DOHH2 (cell line): Measurements from ENCODE around the gene STOML3.

Experiments used
- H3F3A ChIP-seq: fragments of 200-600 bp; sonication (generic), shearing (Covaris generic); 2 replicates; pipeline ENCODE4 v1.6.0; 2016; ENCODE audit warnings: antibody characterized with exemption, mild to moderate bottlenecking; ENCODE audit not compliant: control insufficient read depth, insufficient read depth
- H3K27ac ChIP-seq: fragments of 200-600 bp; sonication (generic); 2 replicates; pipeline ENCODE4 v1.5.1; 2014; ENCODE audit warnings: low read depth, mild to moderate bottlenecking, low read length, moderate library complexity
- H3K27me3 ChIP-seq: fragments of 200-600 bp; sonication (generic); 2 replicates; pipeline ENCODE4 v1.6.1; 2014; ENCODE audit warnings: mild to moderate bottlenecking, low read length, mixed read lengths; ENCODE audit not compliant: control insufficient read depth
- H3K36me3 ChIP-seq: fragments of 200-600 bp; sonication (generic); 2 replicates; pipeline ENCODE4 v1.6.1; 2014; ENCODE audit warnings: mild to moderate bottlenecking, low read length, moderate library complexity, mixed read lengths; ENCODE audit not compliant: control insufficient read depth
- H3K4me1 ChIP-seq: fragments of 200-600 bp; sonication (generic); 2 replicates; pipeline ENCODE4 v1.6.1; 2014; ENCODE audit warnings: mild to moderate bottlenecking, low read length, mixed read lengths; ENCODE audit not compliant: control insufficient read depth
- H3K4me2 ChIP-seq: fragments of 200-600 bp; sonication (generic); 2 replicates; pipeline ENCODE4 v1.6.0; 2014; ENCODE audit warnings: mild to moderate bottlenecking, low read length, moderate library complexity
- H3K4me3 ChIP-seq: fragments of 200-600 bp; sonication (generic); 2 replicates; pipeline ENCODE4 v1.5.1; 2014; ENCODE audit warnings: mild to moderate bottlenecking, low read length, mixed read lengths
- H3K79me2 ChIP-seq: fragments of 200-600 bp; sonication (generic); 2 replicates; pipeline ENCODE4 v1.6.1; 2014; ENCODE audit warnings: mild to moderate bottlenecking, low read length, mixed read lengths; ENCODE audit not compliant: control insufficient read depth
- H3K9me2 ChIP-seq: fragments of 200-600 bp; sonication (generic); replicated peaks from 2 replicates; pipeline ENCODE4 v1.6.1; 2014; ENCODE audit warnings: mild to moderate bottlenecking, low read length, mixed read lengths; ENCODE audit not compliant: control insufficient read depth
- H3K9me3 ChIP-seq: fragments of 200-600 bp; sonication (generic); 2 replicates; pipeline ENCODE4 v1.6.1; 2014; ENCODE audit warnings: antibody characterized with exemption, low read length, mixed read lengths; ENCODE audit not compliant: control insufficient read depth, insufficient read depth
- H4K20me1 ChIP-seq: fragments of 200-600 bp; sonication (generic); 2 replicates; pipeline ENCODE4 v1.6.0; 2014; ENCODE audit warnings: low read depth, mild to moderate bottlenecking, antibody characterized with exemption, low read length, moderate library complexity; ENCODE audit not compliant: control insufficient read depth, insufficient read depth
- CTCF ChIP-seq: fragments of 200-600 bp; sonication (generic); IDR thresholded peaks from one replicate; pipeline ENCODE4 v1.5.1; 2014; ENCODE audit warnings: antibody characterized with exemption, mild to moderate bottlenecking, low read depth, low read length; ENCODE audit not compliant: poor library complexity, severe bottlenecking
- EZH2phosphoT487 ChIP-seq: fragments of 200-600 bp; sonication (generic); IDR thresholded peaks from 2 replicates; pipeline ENCODE4 v1.6.1; 2017; ENCODE audit warnings: borderline replicate concordance, mild to moderate bottlenecking, antibody characterized with exemption, low read length, moderate library complexity, mixed read lengths

Gene STOML3

GRCh38 chr13:38941353-38941945, 49.2 kb downstream of the STOML3 start:
- H3K9me3 ChIP-seq, result no peaks in the 10 kb centered on the region
- no peaks in the 10 kb centered on the region for H4K20me1 ChIP-seq
- H3K79me2 ChIP-seq, result no peaks in the 10 kb centered on the region
- peaks cover 3% of the 10 kb centered on the region; the same call in 1 of the 2 replicates for H3K27me3 ChIP-seq
- H3K9me2 ChIP-seq, result no peaks in the 10 kb centered on the region
- no peak for TF ChIP-seq EZH2phosphoT487
- H3K4me3 ChIP-seq, result no peak overlapping the region
- H3F3A ChIP-seq, result no peaks in the 10 kb centered on the region
- no peaks in the 10 kb centered on the region for H3K4me1 ChIP-seq
- H3K4me2 ChIP-seq, result no peak overlapping the region
- H3K27ac ChIP-seq, result no peak overlapping the region
- H3K36me3 ChIP-seq, result no peaks in the 10 kb centered on the region

- Histone ChIP-seq H3K79me2 (no peaks in the 10 kb centered on the region), H3K9me3 (no peaks in the 10 kb centered on the region), H3K27me3 (no peaks in the 10 kb centered on the region), H3K27ac (no peak overlapping the region), H3K4me3 (no peak overlapping the region), H3K9me2 (no peaks in the 10 kb centered on the region), H4K20me1 (no peaks in the 10 kb centered on the region), H3F3A (no peaks in the 10 kb centered on the region), H3K4me2 (no peak overlapping the region), H3K4me1 (no peaks in the 10 kb centered on the region), H3K36me3 (no peaks in the 10 kb centered on the region)
- TF ChIP-seq CTCF (no peak), EZH2phosphoT487 (no peak)
Measured at GRCh38 chr13:38933786-38934185, 56.8 kb downstream of the STOML3 start.

- no peak overlapping the region for H3K27ac ChIP-seq
- TF ChIP-seq EZH2phosphoT487, result no peak
- TF ChIP-seq CTCF, result no peak
Measured at GRCh38 chr13:38922170-38922569, 68.5 kb downstream of the STOML3 start.

GRCh38 chr13:38921081-38921480, 69.5 kb downstream of the STOML3 start:
- H4K20me1 ChIP-seq, result no peaks in the 10 kb centered on the region
- no peak overlapping the region for H3K4me2 ChIP-seq
- no peaks in the 10 kb centered on the region for H3F3A ChIP-seq
- peaks cover 3% of the 10 kb centered on the region; the same call in 1 of the 2 replicates for H3K27me3 ChIP-seq
- no peaks in the 10 kb centered on the region for H3K79me2 ChIP-seq
- no peaks in the 10 kb centered on the region for H3K9me3 ChIP-seq
- no peaks in the 10 kb centered on the region for H3K36me3 ChIP-seq
- no peaks in the 10 kb centered on the region for H3K9me2 ChIP-seq
- TF ChIP-seq EZH2phosphoT487 (no peak), CTCF (no peak)
- H3K4me3 ChIP-seq, result no peak overlapping the region
- no peaks in the 10 kb centered on the region for H3K4me1 ChIP-seq
- no peak overlapping the region for H3K27ac ChIP-seq

More at GRCh38 chr13:38922170-38922569, 68.5 kb downstream of the STOML3 start:
- Histone ChIP-seq H3K9me3 (no peaks in the 10 kb centered on the region), H4K20me1 (no peaks in the 10 kb centered on the region), H3K9me2 (no peaks in the 10 kb centered on the region), H3K4me3 (no peak overlapping the region), H3K4me1 (no peaks in the 10 kb centered on the region), H3K4me2 (no peak overlapping the region), H3K27me3 (peaks cover 7% of the 10 kb centered on the region; the same call in 1 of the 2 replicates), H3K36me3 (no peaks in the 10 kb centered on the region), H3K79me2 (no peaks in the 10 kb centered on the region), H3F3A (no peaks in the 10 kb centered on the region)
